ENCODE measurements around the gene PGAP3.

The PGAP3 gene

GRCh38 chr17:39643271-39643670, 44.6 kb downstream of the PGAP3 start:
- in situ Hi-C loops (cut with MboI; ENCODE audit: low sequenced_read_pairs, unreplicated experiment): no loop called here
- no peak for DNase-seq (ENCODE audit: low spot score)
- no peak for TF ChIP-seq CTCF (IDR thresholded peaks at IDR 0.05; ENCODE audit: borderline replicate concordance, control extremely low read depth, extremely low read depth, insufficient read depth, missing control alignments)

- no peak for DNase-seq (ENCODE audit: low spot score)
- TF ChIP-seq CTCF (IDR thresholded peaks at IDR 0.05; ENCODE audit: borderline replicate concordance, control extremely low read depth, extremely low read depth, insufficient read depth, missing control alignments): no peak
- in situ Hi-C loops (cut with MboI; ENCODE audit: low sequenced_read_pairs, unreplicated experiment): no loop called here
These were observed 45.4 kb downstream of the PGAP3 start for GRCh38 chr17:39642291-39643074.

- no peak for TF ChIP-seq CTCF (IDR thresholded peaks at IDR 0.05; ENCODE audit: borderline replicate concordance, control extremely low read depth, extremely low read depth, insufficient read depth, missing control alignments)
- no peak for DNase-seq (ENCODE audit: low spot score)
- in situ Hi-C loops (cut with MboI; ENCODE audit: low sequenced_read_pairs, unreplicated experiment): no loop called here
These were observed 46.0 kb downstream of the PGAP3 start for GRCh38 chr17:39641883-39642282.

GRCh38 chr17:39641097-39641496, 46.8 kb downstream of the PGAP3 start:
- no peak for TF ChIP-seq CTCF (IDR thresholded peaks at IDR 0.05; ENCODE audit: borderline replicate concordance, control extremely low read depth, extremely low read depth, insufficient read depth, missing control alignments)
- no peak for DNase-seq (ENCODE audit: low spot score)
- in situ Hi-C loops (cut with MboI; ENCODE audit: low sequenced_read_pairs, unreplicated experiment): no loop called here

- TF ChIP-seq CTCF (IDR thresholded peaks at IDR 0.05; ENCODE audit: borderline replicate concordance, control extremely low read depth, extremely low read depth, insufficient read depth, missing control alignments): no peak
- in situ Hi-C loops (cut with MboI; ENCODE audit: low sequenced_read_pairs, unreplicated experiment): no loop called here
- DNase-seq (ENCODE audit: low spot score): no peak
These were observed 47.2 kb downstream of the PGAP3 start for GRCh38 chr17:39640591-39641031.

GRCh38 chr17:39639566-39640458, 48.0 kb downstream of the PGAP3 start:
- in situ Hi-C loops (cut with MboI; ENCODE audit: low sequenced_read_pairs, unreplicated experiment): loop anchor here (10.0 kb wide), 1 partner anchor 105 kb away; no protein-coding TSS in a partner anchor
- no peak for DNase-seq (ENCODE audit: low spot score)
- no peak for TF ChIP-seq CTCF (IDR thresholded peaks at IDR 0.05; ENCODE audit: borderline replicate concordance, control extremely low read depth, extremely low read depth, insufficient read depth, missing control alignments)
